ENCODE measurements around the gene STEAP2.

Gene STEAP2

DNA sequence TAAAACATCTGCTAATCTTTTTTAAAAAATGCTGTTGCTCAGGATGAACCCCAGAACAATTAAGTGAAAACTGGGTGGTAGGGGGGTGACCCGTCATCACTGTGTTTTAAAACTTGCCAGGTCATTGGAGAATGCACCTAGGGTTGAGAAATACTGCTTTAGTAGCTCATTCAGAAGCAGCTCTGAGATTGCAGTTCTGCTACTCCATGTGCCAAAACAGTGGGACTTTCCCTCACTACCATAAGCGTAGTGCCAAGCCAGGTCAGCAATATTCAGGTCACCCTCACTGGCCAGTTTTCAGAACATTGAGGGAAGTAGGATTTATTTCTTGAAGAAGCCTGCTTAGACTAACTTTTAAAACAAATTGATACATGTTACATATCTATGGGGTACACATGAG is 5.2 kb downstream of the STEAP2 start:
- no peaks in the 10 kb centered on the region for H3K79me2 ChIP-seq (ENCODE audit: low read length)
- no peaks in the 10 kb centered on the region for H3K27me3 ChIP-seq (ENCODE audit: low read depth, low read length)
- H3K4me3 ChIP-seq (ENCODE audit: low read length) = no peak overlapping the region
- H3K9ac ChIP-seq (ENCODE audit: low read length) = no peak overlapping the region
- no peaks in the 10 kb centered on the region for H3K4me1 ChIP-seq (ENCODE audit: low read length)
- no peaks in the 10 kb centered on the region for H3K9me3 ChIP-seq (ENCODE audit: insufficient read depth, low read length)
- no peak overlapping the region for H3K27ac ChIP-seq (ENCODE audit: low read length)
- TF ChIP-seq, protein P1, sequence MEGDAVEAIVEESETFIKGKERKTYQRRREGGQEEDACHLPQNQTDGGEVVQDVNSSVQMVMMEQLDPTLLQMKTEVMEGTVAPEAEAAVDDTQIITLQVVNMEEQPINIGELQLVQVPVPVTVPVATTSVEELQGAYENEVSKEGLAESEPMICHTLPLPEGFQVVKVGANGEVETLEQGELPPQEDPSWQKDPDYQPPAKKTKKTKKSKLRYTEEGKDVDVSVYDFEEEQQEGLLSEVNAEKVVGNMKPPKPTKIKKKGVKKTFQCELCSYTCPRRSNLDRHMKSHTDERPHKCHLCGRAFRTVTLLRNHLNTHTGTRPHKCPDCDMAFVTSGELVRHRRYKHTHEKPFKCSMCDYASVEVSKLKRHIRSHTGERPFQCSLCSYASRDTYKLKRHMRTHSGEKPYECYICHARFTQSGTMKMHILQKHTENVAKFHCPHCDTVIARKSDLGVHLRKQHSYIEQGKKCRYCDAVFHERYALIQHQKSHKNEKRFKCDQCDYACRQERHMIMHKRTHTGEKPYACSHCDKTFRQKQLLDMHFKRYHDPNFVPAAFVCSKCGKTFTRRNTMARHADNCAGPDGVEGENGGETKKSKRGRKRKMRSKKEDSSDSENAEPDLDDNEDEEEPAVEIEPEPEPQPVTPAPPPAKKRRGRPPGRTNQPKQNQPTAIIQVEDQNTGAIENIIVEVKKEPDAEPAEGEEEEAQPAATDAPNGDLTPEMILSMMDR (IDR thresholded peaks at IDR 0.05; ENCODE audit: low read depth, low read length) = no peak
- no peak for TF ChIP-seq EZH2phosphoT487 (IDR thresholded peaks at IDR 0.05; ENCODE audit: low read depth)
- no peak overlapping the region for H3K4me2 ChIP-seq (ENCODE audit: low read length)
- no peak overlapping the region for H2AFZ ChIP-seq (ENCODE audit: low read depth, low read length)
- H4K20me1 ChIP-seq (ENCODE audit: insufficient read depth, low read length) = no peaks in the 10 kb centered on the region
- no peaks in the 10 kb centered on the region for H3K36me3 ChIP-seq (replicated peaks; ENCODE audit: low read depth, low read length)

DNA sequence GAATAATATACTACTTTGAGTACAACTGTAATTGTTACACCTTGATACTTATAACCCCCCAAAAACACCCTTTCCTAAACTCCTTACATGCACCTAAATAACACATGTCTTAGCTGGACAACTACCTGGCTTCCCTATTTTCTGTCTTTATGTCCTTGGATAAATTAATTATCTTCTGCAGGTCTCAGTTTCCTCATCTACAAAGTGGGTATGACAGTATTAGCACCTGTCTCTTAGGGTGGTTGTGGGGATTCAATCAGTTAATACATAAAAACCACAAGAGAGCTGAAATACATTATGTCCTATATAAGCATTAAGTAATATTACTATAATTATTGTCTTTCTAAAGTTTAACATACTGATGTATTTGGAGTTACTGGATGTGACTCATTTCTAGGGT is 10.8 kb downstream of the STEAP2 start:
- H3K36me3 ChIP-seq (replicated peaks; ENCODE audit: low read depth, low read length) = no peaks in the 10 kb centered on the region

GRCh38 chr7:90222811-90223725 is 11.5 kb downstream of the STEAP2 start:
- Histone ChIP-seq H2AFZ (ENCODE audit: low read depth, low read length) (no peak overlapping the region), H3K9ac (ENCODE audit: low read length) (no peak overlapping the region), H3K27me3 (ENCODE audit: low read depth, low read length) (no peaks in the 10 kb centered on the region), H3K4me1 (ENCODE audit: low read length) (no peaks in the 10 kb centered on the region), H3K9me3 (ENCODE audit: insufficient read depth, low read length) (no peaks in the 10 kb centered on the region), H4K20me1 (ENCODE audit: insufficient read depth, low read length) (no peaks in the 10 kb centered on the region), H3K4me2 (ENCODE audit: low read length) (no peak overlapping the region), H3K4me3 (ENCODE audit: low read length) (no peak overlapping the region), H3K36me3 (replicated peaks; ENCODE audit: low read depth, low read length) (no peaks in the 10 kb centered on the region), H3K79me2 (ENCODE audit: low read length) (no peaks in the 10 kb centered on the region), H3K27ac (ENCODE audit: low read length) (no peak overlapping the region)
- TF ChIP-seq, protein P1 (IDR thresholded peaks at IDR 0.05; ENCODE audit: low read depth, low read length) = no peak
- no peak for TF ChIP-seq EZH2phosphoT487 (IDR thresholded peaks at IDR 0.05; ENCODE audit: low read depth)

More for the DNA sequence above, 10.8 kb downstream of the STEAP2 start:
- no peak overlapping the region for H3K4me2 ChIP-seq (ENCODE audit: low read length)
- H3K4me1 ChIP-seq (ENCODE audit: low read length) = no peaks in the 10 kb centered on the region
- no peaks in the 10 kb centered on the region for H3K79me2 ChIP-seq (ENCODE audit: low read length)
- no peak overlapping the region for H2AFZ ChIP-seq (ENCODE audit: low read depth, low read length)
- H3K4me3 ChIP-seq (ENCODE audit: low read length) = no peak overlapping the region
- no peak overlapping the region for H3K27ac ChIP-seq (ENCODE audit: low read length)
- H3K9me3 ChIP-seq (ENCODE audit: insufficient read depth, low read length) = no peaks in the 10 kb centered on the region
- H3K27me3 ChIP-seq (ENCODE audit: low read depth, low read length) = no peaks in the 10 kb centered on the region
- H3K9ac ChIP-seq (ENCODE audit: low read length) = no peak overlapping the region
- no peak for TF ChIP-seq EZH2phosphoT487 (IDR thresholded peaks at IDR 0.05; ENCODE audit: low read depth)
- TF ChIP-seq, protein P1 (IDR thresholded peaks at IDR 0.05; ENCODE audit: low read depth, low read length) = no peak
- H4K20me1 ChIP-seq (ENCODE audit: insufficient read depth, low read length) = no peaks in the 10 kb centered on the region

DNA sequence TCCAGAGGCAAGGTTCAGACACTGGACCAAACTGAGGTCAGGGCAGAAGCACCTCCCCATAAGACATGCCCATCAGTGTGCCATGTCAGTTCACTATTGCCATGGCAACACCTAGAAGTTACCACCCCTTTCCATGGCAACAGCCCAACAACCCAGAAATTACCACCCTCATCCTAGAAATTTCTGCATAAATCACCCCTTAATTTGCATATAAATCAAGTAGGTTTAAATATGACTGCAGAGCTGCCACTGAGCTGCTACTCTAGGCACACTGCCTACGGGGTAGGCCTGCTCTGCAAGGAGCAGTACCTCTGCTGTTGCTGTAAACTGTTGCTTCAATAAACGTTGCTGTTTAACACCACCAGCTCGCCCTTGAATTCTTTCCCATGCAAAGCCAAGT is 12.7 kb downstream of the STEAP2 start:
- no peaks in the 10 kb centered on the region for H3K4me1 ChIP-seq (ENCODE audit: low read length)
- H3K9ac ChIP-seq (ENCODE audit: low read length) = no peak overlapping the region
- no peak overlapping the region for H3K4me3 ChIP-seq (ENCODE audit: low read length)
- no peaks in the 10 kb centered on the region for H3K9me3 ChIP-seq (ENCODE audit: insufficient read depth, low read length)
- no peaks in the 10 kb centered on the region for H4K20me1 ChIP-seq (ENCODE audit: insufficient read depth, low read length)
- no peaks in the 10 kb centered on the region for H3K27me3 ChIP-seq (ENCODE audit: low read depth, low read length)
- no peak overlapping the region for H2AFZ ChIP-seq (ENCODE audit: low read depth, low read length)
- no peaks in the 10 kb centered on the region for H3K36me3 ChIP-seq (replicated peaks; ENCODE audit: low read depth, low read length)
- no peaks in the 10 kb centered on the region for H3K79me2 ChIP-seq (ENCODE audit: low read length)
- TF ChIP-seq EZH2phosphoT487 (IDR thresholded peaks at IDR 0.05; ENCODE audit: low read depth) = no peak
- TF ChIP-seq, protein P1 (IDR thresholded peaks at IDR 0.05; ENCODE audit: low read depth, low read length) = no peak
- H3K27ac ChIP-seq (ENCODE audit: low read length) = no peak overlapping the region
- no peak overlapping the region for H3K4me2 ChIP-seq (ENCODE audit: low read length)

Data from OCI-LY3 (cell line).